GM18870 (cell line): ENCODE measurements around the gene RILPL2.
"Not testable (repeated sequence)": the region's sequence is repeated elsewhere in the genome, so short reads cannot be mapped to it uniquely, and the experiment has no call there.

Experiments
- ATAC-seq: cut with Tn5 transposase; IDR thresholded peaks from one replicate; pipeline ENCODE4 v1.9.1; 2021; ENCODE audit warnings: moderate library complexity; ENCODE audit not compliant: unreplicated experiment

The RILPL2 gene

GRCh38 chr12:123450636-123451035 lies 14.2 kb upstream of the RILPL2 start:
- ATAC-seq = no peak

- ATAC-seq = no peak
These were observed 13.4 kb upstream of the RILPL2 start for GRCh38 chr12:123449856-123450255.

- no peak for ATAC-seq
These were observed 12.8 kb upstream of the RILPL2 start for GRCh38 chr12:123449249-123449733.

- no peak for ATAC-seq
These were observed 9.8 kb upstream of the RILPL2 start for GRCh38 chr12:123446333-123446713.

- no peak for ATAC-seq
These were observed 9.2 kb upstream of the RILPL2 start for GRCh38 chr12:123445388-123446332.

GRCh38 chr12:123444092-123445026 lies 7.9 kb upstream of the RILPL2 start:
- ATAC-seq = no peak

- no peak for ATAC-seq
These were observed 6.3 kb upstream of the RILPL2 start for GRCh38 chr12:123442774-123443173.

GRCh38 chr12:123441523-123442164 lies 5.2 kb upstream of the RILPL2 start:
- peak; percentile 59 for ATAC-seq

- ATAC-seq = no peak
These were observed 858 bp downstream of the RILPL2 start for GRCh38 chr12:123435636-123436016.

- ATAC-seq = no peak
These were observed 2.9 kb downstream of the RILPL2 start for GRCh38 chr12:123433615-123434014.

- ATAC-seq = not testable (repeated sequence)
These were observed 4.3 kb downstream of the RILPL2 start for GRCh38 chr12:123431951-123432817.

- not testable (repeated sequence) for ATAC-seq
These were observed 7.4 kb downstream of the RILPL2 start for GRCh38 chr12:123429101-123429500.

GRCh38 chr12:123428591-123428990 lies 7.9 kb downstream of the RILPL2 start:
- ATAC-seq = no peak

GRCh38 chr12:123427036-123427769 lies 9.3 kb downstream of the RILPL2 start:
- ATAC-seq = peak; percentile 74

- ATAC-seq = no peak
These were observed 15.2 kb downstream of the RILPL2 start for GRCh38 chr12:123421314-123421713.

- no peak for ATAC-seq
These were observed 26.5 kb downstream of the RILPL2 start for GRCh38 chr12:123410041-123410412.

- not testable (repeated sequence) for ATAC-seq
These were observed 27.0 kb downstream of the RILPL2 start for GRCh38 chr12:123409284-123410040.

- not testable (repeated sequence) for ATAC-seq
These were observed 27.9 kb downstream of the RILPL2 start for GRCh38 chr12:123408619-123409018.

GRCh38 chr12:123407934-123408333 lies 28.6 kb downstream of the RILPL2 start:
- ATAC-seq = not testable (repeated sequence)
